Muscle of back (tissue), 11 donors: ENCODE results near the gene FRS2. TPM values are rescaled to one million over a fixed set of nuclear protein-coding genes. Genes with fewer than 3 reads are reported as not detected.

Experiments
- DNase-seq, 3 donors: peaks; one replicate each; pipeline versions ENCODE4 v3.0.0 to v3.0.0-alpha.2; 2013
- polyA plus RNA-seq, 10 donors: library from polyadenylated mRNA; unstranded; fragments of 120-200 nt; gene quantifications; one replicate each; pipeline ENCODE4 v1.2.1, GENCODE V29; 2013; ENCODE audit not compliant: insufficient read length in 10 of 10

Gene FRS2
- polyA plus RNA-seq, 10 donors, result 18.9 to 26.3 (median 22.5) TPM

DNA sequence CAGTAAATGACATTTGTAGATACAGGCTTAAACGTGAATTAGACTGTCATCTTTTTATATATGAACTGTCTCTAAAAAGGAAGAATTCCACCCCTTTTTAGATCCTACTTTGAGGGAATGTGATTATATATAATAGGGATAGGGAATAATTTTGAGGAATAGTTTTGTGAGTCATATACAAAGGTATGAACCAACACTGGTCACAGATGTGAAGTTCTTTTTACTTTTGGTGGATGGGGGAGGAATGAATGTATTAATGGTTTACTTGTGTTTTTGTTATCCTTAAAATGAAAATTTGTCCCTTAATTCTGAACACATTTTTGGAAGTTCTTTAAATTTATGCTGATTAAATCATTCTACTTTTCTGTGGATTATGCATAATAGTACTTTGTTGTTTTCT is 30.4 kb downstream of the FRS2 start:
- no peak for DNase-seq

DNA sequence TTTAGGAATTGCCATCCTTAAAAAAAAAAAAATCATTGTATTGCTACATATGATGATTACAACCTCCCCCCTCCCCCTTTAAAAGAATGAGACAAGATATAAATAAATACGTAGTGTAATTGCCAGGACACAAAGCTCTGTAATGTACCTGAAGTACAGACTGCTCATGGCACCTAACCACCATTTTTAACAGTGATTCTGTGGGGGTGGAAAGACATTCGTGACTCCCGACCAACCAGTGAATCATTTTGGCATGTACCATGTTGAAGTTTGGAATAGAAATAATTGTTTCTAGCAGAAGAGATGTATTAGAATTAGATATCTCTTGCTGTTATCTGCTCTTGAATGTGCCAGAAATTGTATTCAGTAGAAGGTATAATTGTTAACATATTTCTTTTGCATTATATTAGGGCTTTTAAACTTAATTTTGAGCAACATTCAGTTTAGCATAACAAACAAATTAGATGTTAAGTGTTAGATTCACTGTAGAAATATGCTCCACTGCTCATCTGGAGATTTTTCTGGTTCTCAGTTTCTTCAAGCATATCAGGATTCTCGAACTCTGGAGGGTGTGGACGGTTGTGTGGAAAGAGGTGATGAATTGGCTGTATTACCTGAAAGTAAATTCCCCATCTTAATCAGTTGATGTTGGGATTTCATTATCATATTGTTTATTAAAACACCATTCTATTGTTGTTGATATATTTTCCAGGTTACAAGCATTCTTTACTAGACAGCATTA is 31.1 kb downstream of the FRS2 start:
- no peak for DNase-seq

DNA sequence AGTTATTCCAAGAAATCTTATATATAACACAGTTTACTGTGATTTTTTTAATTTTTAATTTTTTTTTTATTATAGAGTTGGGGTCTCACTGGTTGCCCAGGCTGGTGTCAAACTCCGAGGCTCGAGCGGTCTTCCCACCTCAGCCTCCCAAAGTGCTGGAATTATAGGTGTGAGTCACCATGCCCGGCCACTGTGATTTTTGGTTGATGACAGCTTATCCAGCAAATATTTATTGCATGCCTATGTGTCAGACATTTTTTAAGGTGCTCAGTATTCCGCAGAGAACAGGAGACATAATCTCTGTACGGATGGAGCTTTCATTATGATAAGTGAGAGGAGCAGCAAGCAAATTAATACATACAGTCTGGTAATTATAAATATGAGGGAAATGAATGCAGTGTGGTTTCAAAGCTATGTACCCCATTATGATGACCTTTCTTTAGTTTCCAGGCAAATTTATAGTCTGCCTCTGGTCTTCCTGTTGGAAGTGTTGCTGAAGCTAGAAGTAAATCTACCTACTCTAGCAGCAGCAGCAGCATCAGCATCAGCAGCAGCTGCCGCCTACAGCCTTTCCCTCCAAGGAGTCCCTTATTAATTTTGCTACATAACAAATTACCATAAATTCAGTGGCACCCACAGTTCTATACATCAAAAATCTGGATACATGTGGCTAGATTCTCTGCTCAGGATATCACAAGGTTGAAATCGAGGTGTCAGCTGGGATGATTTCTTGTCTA is 32.3 kb downstream of the FRS2 start:
- peak in 1 of 3 donors; percentile 71 for DNase-seq

DNA sequence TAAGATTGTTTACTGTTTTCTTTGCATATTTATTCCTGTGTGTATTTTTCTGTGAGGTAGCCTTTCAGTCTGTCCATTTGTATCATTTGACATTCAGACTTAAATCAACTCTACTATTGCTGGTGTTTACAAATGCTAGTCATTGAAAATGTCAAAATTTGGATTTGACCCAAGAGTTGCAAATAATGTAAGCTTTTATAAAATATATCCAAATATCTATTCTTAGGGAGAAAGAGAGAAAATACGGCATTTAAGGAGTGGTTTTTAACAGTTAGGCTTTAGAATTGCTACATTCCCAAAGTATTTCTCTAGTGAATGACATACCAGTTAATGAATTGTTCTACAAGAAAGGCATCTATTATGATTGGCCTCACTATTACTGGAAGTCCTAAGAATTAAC is 37.9 kb downstream of the FRS2 start:
- no peak for DNase-seq

DNA sequence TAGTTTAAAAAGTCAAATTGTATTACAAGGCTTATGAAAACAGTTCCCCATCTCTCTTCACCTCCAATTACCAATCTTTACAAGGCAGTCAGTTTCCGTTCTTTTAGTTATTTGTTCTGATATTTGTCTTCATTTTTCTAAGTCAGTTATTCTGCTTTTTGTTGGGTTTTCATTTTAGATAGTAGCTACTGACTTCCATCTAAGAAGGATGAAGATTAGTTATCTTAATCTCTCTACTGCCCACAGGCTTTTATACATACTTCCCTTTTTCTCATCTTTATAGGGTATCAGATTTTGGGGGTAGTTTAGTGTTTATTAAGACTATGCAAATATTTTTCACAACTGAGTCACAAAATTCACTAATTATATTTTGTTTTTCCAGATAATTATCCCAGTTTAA is 38.4 kb downstream of the FRS2 start:
- DNase-seq, result no peak

DNA sequence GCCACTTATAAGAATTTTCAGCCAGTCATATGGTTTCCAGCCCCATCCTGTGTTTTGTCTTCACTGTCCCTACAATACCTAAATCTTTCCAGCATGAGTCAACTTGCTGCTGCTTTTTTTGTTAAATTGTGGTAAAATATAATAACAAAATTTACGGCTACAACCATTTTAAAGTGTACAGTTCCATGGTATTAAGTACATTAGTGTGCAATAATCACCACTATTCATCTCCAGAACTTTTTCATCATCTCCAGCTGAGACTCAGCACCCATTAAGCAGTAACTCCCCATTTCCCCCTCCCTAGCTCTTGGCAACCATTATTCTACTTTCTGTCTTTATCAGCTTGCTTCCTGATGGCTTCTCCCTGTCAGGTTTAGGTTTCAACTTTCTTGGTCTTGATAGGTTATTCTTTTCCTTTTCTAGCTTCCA is 39.1 kb downstream of the FRS2 start:
- peak in 1 of 3 donors; percentile 39 for DNase-seq

DNA sequence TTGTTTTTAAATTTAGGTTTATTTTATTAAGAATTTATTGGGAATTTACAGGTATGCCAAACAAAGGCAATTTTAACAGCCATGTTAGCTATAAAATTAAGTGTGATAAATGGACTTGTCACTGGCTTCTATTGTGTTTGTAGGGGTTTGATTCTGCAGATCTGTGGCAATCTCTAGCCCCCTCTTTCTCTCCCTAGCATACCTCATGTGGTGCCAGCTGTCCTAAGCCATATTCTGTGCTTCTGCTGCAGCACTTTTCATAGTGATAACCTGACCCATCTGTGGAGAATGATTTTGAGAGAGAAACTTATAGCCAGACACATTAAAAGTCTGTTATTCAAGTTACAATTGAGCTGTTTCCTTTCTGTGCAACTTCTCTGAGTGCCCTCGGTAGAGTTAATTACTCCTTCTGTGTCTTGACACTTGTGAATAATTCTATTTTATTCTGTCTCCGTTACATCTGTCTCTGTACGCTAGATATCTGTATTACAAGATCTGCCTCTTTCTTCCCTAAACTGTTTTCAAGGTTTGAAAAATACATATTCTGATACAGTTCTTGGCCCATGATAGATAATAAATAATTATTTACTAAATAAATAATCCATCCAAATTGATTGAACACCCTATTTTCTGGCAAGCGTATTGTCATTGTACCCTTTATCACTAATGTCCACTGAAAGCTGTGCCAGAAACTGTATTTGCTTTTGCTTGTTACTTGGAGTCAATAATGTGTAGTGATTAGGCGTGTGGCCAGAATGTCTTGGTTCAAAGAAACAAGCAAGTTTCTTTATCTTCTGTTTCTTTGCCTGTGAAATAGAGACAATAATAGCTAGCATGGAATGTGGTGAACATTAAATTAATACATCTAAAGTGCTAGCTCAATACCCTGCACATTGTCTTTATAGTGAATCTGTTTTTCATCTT is 40.0 kb downstream of the FRS2 start:
- DNase-seq, result no peak

DNA sequence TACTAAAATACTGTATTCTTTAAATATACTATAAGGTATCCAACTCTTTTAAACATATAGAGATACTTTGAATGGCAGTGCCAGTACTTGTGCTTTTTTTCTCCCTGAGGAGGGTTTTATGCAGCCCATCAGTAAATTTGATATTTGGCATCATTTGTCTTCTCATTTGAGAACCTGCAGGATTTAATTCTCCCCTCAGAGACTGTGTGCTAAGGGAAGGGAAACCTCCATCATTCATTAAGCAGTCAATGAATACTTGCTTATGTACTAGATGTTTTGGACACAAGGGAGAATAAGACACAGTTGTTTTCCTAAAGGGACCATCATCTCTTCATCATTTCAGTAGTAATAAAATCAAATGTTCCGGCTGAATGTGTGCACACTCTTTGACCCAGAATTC is 40.8 kb downstream of the FRS2 start:
- no peak for DNase-seq

DNA sequence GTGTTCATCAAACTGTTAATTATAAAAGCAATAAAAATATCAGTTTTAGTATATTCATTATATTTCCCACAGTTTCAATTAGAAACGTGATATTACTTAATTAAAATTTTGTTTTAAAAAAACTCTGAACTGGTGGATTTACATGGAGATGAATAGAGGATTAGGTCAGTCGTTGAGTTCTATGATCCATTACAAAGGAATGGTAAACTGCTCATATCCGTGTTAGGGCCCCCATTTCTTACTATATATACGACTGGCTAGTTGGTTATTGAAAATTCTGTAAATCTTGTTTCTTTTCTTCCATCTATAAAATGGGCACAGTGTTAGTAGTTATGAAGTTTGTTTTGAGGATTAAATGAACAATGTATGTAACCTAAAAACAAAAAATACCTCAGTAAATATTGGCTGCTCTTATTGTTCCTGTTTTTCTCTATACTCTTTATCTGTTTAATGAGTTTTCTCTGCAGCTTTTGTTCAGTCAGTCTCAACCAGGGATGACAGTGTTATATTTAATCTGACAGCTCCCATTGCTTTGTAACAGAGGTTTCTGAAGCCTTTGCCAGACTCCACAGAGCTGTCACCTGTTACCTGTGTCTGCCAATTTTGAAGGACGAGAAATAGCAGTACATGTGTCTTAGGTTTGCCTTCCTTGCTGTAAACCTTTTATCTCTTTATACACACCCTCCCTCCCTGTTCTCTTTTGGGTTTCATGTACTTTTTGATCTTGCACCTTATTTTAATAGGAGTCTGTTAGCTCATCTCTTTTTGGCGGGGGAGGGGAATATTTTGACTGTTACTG is 41.5 kb downstream of the FRS2 start:
- DNase-seq, result no peak

DNA sequence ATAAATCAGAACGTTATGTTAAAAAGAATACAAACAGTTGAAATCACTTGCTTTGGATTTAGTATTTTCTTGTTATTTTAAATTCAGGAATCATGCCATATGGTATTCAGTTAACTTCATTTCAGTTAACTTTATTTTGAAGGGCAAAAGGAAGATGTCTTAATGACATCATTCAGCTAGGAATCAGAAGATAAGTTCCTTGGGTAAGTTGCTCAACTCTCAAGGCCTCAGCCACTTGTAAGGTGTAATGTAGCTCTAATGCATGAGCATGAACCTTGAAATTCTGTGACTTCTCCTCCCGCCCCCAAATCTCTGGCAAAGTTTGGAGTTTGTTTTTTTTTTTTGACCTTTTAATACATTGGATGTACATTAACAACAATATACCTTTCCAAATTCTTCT is 42.6 kb downstream of the FRS2 start:
- no peak for DNase-seq

DNA sequence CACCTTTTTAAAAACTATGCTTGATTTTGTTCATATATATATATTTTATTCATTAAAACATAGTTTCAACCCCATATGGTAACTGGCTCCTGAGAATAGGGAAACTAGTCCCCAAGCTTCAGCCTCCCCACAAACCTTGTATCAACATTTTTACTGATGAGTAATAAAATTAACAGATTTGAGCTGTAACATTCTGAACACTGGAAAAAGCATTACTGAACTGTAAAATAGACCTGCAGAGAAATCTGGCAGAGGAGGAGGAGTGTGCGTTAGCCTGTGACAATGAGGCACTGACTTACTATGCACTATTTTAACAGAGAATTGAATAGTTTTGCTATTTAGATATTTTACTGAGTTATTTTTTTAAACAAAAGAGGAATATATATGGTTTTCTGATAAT is 43.1 kb downstream of the FRS2 start:
- no peak for DNase-seq

DNA sequence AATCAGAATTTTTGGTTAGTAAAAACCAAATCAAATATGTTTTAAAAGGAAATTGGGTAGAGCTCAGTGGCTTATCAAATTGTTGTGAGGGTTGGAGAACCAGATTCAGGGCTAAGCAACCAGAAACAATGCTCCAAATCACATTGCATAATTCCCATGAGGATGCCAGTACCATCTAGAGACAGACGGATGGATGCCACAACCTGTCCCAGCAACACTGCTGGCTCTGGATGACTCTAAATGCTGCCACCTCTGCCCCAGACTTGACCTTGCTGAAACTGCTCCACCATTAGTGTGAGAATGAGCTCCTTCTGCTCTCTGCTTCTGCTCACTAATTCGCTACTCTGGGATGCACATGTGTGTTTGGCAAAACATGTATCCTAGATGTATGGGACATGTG is 43.9 kb downstream of the FRS2 start:
- no peak for DNase-seq

DNA sequence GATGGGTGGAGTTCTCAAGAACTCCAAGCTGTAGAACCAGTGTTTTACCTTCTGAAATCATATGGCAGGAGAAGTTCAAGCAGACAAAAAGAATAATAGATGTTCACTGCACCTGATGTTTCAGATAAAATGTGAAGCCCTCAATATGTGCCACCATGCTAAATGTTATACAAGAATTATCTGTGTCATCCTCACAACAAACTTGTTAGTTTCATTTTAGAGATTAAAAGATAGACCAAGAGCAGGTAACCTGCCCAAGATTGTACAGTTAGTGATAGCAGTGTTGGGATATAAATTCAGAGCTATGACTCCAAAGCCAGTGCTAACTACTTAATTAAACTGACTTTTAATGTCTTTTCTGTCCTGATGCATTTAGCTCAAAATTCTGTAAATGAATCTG is 44.7 kb downstream of the FRS2 start:
- DNase-seq, result no peak

DNA sequence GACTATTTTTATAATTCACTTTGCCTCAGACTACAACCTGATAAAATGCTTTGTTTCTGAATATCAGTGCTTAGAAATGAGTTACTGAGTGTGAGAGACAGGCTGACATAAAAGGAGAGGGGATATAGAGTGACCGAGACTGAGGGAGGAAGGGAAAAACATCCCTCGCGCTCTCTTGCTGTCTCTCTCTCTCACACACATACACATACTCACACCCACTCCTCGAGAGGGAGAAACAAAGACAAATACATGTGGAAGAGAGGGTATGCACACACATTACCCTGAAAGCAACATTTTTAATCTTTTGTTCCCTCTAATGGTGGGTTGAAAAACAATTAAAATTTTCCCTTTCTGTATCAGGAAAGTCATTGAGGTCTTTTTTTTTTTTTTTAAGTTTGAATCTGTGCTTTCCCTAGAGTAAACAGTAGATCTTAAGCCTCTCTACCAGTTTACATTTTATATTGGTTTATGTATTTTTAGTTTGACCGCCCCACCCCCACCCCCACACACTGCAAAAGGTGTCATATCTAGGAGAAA is 45.3 kb downstream of the FRS2 start:
- no peak for DNase-seq

DNA sequence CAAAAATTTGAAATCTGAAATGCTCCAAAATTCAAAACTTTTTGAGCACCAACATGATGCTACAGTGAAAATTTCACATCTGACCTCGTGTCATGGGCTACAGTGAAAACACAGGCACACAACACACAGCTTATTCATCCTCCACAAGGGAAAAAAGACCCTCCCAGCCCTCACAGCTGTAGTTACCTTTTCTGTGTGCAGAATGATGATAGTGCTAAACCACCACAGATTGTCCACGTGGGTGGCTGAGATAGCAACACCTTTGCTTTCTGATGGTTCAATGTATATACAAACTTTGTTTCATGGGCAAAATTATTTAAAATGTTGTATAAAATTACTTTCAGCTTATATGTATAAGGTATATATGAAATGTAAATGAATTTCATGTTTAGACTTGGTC is 46.8 kb downstream of the FRS2 start:
- no peak for DNase-seq

DNA sequence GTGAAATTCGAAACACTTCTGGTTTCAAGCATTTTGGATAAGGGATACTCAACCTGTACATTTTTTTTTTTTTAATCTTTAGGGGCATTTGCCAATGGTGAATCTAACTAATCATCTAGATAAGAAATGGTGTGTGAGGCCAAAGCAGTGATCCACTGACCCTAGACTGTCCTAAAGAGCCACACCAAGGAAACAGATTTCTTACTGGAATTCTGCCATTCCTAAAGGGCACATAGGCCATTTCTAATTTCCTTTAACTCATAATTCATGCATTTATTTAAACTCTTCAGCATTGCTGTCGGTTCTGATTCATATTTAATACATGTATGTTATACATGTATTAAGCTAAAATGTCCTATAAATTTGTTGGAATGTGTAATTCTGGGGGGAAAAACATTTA is 47.2 kb downstream of the FRS2 start:
- no peak for DNase-seq

DNA sequence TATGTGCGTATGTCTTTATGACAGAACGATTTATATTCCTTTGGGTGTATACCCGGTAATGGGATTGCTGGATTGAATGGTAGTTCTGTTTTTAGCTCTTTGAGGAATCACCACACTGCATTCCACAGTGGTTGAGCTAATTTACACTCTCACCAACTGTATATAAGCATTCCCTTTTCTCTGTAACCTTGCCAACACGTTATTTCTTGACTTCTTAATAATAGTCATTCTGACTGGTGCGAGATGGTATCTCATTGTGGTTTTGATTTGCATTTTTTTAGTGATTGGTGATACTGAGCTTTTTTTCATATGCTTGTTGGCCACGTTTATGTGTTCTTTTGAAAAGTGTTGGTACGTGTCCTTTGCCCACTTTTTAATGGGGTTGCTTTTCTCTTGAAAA is 49.7 kb downstream of the FRS2 start:
- no peak for DNase-seq

DNA sequence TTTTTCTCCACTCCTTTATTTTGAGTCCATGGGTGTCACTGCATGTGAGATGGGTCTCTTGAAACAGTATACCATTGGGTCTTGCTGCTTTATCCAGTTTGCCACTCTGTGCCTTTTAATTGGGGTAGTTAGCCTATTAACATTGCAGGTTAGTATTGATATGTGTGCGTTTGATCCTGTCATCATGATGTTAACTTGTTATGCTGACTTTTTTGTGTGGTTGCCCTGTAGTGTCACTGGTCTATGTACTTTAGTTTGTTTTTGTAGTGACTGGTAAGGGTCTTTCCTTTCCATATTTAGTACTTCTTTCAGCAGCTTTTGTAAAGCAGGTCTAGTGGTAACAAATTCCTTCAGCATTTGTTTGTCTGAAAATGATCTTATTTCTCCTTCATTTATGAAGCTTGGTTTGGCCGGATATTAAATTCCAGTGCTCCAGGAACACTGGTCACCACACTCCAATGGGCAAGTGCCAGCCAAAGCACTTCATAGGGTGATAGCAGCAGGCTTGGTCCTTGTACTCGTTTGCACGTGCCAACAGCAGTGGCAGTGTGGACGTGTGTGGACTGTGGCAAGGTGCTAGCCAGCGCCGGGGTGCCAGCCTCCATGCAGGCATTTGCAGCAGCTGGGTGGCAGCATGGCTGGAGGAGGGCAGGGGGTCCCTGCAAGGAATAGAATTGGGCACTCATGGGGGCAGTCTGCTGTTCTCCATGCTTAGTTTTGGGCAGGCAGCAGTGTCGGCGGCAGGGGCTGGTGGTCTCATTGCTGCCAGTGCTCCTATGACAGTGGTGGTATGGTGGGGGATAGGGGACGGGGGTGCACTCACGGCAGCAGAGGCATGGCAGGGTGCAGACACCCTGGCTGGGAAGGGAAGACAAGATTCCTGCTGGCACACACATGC is 53.5 kb downstream of the FRS2 start:
- no peak for DNase-seq

DNA sequence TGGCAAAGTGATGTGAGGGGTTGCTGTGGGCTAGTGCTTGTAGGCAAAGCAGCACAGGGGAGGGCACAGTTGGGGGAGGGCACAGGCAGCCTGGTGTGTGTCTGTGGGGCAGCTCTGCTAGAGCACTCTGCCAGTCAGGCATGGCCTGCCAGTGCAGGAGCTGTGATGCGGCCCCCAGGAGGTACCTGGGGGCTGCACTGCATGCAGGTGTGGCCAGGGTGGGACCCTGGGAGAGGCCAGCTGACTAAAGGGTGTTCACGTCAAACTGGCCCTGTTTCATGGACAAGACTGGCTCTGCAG is 54.1 kb downstream of the FRS2 start:
- no peak for DNase-seq

DNA sequence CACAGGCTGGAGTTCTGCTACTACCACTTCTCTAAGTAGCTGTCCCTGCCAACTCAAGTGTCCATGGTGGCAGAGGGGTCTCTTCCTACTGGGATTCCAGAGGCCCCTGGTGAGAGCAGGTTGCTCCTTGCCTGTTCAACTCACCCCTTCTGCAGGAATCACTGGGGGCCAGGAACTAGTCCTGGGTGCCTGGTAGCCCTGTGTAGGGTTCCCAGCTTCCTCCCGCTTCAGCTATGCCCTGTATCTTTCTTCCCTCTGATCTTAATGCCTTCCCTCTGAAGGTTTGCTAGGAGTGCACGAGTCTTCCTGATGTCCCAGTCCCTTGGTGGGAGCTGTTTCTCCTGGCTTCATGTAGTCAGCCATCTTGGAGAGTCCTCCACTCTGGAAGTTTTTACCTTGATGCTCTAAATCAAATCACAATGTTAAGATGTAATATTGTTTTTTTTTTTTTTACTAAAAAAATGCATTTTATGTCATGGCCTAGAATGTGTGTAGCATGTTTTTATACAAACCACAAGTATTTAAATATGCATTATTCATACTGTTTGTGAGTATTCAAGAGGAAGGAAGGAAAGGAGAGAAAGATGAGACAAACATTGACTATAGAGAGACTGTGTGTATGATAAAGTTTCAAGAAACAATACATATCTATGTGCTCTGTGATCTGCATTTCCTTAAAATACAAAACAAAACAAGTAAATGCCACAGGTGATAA is 54.7 kb downstream of the FRS2 start:
- no peak for DNase-seq
